Activated T-helper 1 cell treated with anti-CD3 and anti-CD28 coated beads, Interleukin-2, amount 50 U/mL, for 16 hours (primary cell): ENCODE data around the gene KLHL14.
"Not testable (repeated sequence)": the region's sequence is repeated elsewhere in the genome, so short reads cannot be mapped to it uniquely, and the experiment has no call there.

Experiments used
- DNase-seq, 2 donors: peaks; one replicate each; pipeline ENCODE4 v3.0.0-alpha.2; 2020; ENCODE audit warnings: low read depth in 1 of 2, low spot score in 1 of 2

Gene KLHL14, protein sequence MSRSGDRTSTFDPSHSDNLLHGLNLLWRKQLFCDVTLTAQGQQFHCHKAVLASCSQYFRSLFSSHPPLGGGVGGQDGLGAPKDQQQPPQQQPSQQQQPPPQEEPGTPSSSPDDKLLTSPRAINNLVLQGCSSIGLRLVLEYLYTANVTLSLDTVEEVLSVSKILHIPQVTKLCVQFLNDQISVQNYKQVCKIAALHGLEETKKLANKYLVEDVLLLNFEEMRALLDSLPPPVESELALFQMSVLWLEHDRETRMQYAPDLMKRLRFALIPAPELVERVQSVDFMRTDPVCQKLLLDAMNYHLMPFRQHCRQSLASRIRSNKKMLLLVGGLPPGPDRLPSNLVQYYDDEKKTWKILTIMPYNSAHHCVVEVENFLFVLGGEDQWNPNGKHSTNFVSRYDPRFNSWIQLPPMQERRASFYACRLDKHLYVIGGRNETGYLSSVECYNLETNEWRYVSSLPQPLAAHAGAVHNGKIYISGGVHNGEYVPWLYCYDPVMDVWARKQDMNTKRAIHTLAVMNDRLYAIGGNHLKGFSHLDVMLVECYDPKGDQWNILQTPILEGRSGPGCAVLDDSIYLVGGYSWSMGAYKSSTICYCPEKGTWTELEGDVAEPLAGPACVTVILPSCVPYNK

DNA sequence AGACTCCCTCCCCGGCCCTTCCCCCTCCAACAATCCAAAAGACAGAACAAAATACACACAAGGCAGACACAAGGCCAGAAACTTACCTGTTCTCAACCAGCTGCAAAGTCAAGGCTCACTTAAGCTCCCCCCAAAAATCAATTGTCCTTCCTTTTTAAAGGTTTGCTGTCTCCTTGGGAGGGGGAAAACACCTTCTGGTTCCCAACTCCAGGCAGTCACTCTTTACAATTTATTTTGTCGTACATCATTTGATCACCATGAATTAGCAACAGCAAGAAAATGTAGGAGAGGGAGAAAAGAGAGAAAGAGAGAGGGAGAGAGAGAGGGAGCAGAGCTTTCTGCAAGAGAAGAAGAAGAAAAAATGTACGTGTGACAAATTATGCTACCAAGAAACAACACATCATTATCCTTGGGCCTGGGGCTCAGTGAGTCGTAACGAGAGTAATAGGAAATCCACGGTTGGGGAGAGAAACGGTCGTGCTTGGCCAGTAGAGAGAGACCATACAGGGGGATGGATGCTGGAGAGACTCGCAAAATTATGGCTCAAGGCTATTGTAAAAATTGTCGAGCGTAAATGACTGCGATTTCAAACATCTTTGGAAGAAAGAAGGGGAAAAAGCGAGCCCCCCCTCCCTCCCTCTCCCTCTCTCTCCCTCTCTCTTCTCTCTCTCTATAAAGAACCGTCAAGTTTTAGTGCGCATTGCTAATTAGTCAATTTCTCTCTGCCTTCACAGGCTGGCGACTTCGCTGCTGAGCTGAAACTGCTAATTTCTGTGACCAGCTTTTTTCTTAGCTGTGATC lies at the start of gene KLHL14:
KLHL14 (minus strand) TSS at position 443 of the 801 bp plus-strand sequence. CDS start 2,432 bp downstream, outside the sequence.
- DNase-seq = no peak

DNA sequence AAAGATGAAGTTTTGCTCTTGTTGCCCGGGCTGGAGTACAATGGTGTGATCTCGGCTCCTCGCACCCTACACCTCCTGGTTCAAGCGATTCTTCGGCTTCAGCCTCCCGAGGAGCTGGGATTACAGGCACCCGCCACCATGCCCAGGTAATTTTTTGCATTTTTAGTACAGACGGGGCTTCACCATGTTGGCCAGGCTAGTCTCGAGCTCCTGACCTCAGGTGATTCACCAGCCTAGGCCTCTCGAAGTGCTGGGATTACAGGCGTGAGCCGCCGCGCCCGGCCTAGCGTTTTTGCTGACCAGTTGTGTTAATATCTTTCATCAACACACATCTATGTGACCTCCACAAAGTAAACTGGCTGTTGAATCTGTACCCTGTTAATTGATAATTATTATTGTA lies 49.4 kb upstream of the KLHL14 start:
- DNase-seq = no peak

DNA sequence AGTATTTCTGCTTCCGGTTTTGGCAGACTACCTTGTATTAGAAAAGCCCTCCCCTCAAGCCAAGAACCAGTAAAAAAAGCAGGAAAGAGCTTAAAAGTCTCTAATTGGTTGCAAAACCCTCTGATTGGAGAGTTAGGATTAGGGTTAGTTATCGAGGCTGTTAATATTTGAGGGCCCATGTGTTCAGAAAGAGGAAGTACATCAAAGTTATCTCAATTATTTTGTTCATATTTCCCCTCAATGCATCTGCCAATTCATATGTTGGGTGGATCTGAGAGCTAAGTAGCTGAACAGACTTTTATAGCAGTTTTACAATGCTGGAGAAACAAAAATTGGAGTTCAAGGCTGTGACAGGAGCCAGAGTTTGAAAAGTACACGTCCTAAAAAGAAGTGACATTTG lies 43.1 kb upstream of the KLHL14 start:
- DNase-seq = no peak

DNA sequence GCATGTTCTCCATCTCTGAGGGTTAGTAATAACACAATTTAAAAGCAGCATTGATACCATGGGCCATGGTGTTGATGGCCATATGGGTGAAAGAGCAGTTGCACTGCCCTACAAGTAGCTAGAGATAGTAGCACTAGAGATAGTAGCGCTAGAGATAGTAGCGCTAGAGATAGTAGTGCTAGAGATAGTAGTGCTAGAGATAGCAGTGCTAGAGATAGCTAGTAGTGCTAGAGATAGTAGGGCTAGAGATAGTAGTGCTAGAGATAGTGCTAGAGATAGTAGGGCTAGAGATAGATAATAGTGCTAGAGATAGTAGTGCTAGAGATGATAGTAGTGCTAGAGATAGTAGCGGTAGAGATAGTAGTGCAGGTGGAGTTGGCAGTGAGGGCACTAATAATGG lies 39.5 kb upstream of the KLHL14 start:
- DNase-seq = no peak

DNA sequence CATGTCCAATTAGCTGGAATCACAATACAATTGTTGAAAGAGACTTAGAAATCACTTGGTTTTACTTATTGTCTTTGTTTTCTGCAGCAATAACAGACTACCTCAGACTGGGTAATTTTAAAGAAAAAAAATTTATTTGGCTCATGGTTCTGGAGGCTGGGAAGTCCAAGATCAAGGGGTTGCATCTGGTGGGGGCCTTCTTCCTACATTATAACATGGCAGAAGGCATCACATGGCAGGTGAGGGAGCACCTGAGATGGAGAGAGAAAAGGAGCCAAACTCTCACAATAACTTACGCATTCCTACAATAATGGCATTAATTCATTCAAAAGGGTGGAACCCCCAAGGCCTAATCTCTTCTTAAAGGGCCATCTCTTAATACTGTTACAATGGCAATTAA lies 37.5 kb upstream of the KLHL14 start:
- DNase-seq = no peak

DNA sequence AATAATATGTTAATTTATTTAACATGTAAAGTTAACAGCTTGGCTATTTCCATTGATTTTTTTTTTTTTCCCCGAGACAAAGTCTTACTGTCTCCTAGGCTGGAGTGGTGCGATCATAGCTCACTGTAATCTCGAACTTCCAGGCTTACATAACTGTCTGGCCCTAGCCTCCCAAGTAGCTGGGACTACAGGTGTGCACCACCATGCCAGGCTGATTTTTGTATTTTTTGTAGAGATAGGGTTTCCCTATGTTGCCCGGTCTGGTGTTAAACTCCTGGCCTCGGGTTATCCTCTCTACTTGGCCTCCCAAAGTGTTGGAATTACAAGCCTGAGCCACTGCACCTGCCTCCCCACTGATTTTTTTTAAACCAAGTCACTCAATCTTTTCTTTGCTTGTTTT lies 32.5 kb upstream of the KLHL14 start:
- DNase-seq = no peak

DNA sequence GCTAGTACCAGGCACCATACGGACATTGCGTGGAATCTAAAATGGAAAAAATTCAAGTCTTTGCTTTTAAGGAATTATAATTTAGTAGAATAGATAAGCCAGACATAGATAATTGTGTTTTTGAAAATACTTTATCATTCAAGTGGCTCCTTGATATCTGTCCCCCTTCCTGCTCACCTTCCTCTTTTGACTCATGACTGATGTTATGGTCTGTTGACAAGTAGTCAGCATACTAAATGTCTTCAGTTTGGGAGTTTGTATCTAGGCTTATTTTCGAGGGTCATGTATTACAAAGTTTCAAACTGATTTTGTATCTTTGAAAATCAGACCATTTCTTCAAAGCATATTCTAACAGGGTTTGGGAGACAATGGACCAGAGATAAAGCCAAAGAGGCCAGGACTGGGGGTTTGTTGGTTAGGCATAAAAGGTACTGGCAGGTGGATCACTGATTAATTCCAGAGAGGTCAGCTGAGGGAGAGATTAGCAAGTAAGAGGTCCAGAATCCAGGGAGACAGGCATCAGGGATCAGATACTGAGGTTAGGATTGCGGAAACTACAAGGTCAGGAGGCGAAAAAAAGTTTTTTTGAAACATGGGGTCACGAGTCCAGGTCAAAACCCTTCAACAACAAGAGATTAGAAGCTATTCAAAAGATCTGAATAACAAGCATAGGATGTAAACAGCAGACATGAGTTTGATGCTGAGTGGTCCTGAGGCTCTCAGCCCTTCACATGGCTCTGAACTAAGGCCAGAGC lies 31.5 kb upstream of the KLHL14 start:
- DNase-seq = no peak

DNA sequence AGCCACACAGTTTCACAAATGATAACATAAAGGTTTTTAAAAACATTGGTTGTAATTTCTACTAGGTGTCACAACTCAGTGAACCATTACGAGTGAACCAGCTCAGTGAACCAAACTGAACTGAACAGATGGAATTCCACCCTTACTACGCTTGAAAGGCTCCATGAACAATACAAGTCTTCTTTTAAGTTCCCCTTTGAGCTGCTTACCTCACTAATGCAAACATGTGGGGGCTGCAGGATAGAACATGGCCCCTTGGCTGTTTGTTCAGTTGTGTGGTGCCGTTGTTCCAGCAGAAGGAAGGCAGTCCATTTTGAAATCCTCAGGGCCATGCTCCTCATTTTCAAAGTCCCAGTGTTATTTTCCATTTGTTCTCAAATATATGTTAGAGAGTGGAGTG lies 30.7 kb upstream of the KLHL14 start:
- DNase-seq = no peak

DNA sequence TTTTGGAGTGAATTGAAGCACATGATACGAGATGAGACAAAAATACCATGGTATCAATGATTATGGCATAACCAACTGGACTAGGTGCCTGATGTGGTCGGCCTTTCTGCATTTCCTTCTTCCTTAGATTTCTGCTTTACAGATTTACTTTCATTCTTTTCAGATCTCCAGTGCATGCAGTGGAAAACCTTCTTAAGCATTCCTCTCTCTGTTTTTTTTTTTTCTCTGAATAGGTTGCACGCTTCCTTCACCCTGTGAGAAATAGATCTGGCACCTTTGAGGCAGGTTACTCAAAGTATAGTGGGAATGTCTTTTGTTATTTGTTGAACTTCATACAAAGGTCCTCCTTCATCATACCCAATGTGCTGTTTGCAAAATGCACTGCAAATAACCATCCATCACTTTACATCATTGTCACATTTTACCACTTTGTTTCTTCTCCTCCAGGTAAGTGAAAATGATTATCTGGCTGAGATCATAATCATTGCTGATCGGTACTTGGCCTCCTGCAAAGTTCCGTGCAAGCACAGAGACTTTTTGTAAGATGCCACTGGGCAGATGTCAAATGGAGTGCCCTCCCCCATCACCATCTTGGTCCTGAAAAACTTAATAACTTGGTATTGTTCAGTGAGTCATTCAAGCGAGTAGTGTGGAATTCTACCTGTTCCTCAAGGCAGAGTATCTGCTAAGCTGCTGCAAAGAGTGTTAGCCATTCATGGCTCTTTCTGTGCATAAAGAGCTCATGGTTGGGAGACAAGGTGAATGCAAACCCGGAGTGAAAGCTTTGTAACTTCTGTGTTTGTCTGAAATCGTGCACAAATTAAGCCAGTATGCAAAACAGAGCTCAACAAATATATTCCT lies 30.0 kb upstream of the KLHL14 start:
- no peak for DNase-seq

DNA sequence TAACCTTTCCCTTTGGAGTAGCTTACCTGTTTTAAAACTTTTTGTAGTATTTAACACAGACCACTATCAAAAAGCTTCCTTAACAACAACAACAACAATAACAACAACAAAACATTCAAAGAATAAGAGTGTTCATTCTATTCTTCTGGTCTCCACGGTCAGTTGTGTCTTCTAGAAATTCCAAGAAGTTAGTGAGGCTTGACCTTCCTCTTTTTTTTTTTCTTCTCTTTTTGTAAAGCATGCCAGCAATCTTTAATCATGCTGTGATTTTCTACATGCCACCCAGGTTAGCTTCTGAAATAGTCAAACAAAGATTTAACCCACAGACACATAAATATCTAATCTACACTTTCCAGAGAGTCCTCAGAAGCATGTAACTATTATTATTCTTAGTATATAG lies 28.4 kb upstream of the KLHL14 start:
- DNase-seq = no peak

DNA sequence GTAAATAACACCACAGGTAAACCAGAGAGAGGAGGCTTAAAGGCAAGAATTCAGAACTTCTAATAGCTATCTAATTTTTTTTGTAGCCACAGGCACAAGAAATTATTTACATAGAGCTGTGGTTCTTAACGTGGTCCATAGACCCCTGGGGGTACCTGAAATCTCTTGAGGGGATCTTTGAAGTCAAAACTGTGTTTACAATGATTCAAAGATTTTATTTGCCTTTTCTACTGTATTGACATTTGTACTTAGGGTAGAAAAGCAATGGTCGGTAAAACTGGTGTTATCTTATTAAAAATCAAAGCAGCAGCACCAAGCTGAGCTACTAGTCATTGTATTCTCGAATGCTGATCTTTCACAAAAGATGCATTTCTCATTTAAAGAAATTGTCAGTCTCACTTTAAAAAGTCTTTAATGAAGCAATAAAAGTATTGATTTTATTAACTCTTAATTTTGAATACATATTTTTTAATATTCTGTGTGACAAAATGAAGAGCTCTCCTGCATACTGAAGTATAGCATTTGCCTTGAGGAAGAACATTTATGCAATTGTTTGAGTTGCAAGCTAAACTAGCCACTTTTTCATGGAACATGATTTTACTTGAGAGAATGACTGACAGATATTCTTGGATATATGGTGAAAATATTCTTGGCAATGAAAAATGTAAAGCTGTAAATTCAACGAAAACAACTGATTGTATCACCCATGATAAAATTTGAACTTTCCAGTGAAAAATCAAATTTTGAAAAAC lies 25.6 kb upstream of the KLHL14 start:
- no peak for DNase-seq

DNA sequence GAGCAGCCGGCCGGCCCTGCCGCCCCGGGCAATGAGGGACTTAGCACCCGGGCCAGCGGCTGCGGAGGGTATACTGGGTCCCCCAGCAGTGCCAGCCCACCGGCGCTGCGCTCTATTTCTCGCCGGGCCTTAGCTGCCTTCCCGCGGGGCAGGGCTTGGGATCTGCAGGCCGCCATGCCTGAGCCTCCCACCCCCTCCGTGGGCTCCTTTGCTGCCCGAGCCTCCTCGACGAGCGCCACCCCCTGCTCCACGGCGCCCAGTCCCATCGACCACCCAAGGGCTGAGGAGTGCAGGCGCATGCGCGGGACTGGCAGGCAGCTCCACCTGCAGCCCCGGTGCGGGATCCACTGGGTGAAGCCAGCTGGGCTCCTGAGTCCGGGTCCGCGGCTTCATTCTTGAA lies 21.8 kb upstream of the KLHL14 start:
- not testable (repeated sequence) for DNase-seq

DNA sequence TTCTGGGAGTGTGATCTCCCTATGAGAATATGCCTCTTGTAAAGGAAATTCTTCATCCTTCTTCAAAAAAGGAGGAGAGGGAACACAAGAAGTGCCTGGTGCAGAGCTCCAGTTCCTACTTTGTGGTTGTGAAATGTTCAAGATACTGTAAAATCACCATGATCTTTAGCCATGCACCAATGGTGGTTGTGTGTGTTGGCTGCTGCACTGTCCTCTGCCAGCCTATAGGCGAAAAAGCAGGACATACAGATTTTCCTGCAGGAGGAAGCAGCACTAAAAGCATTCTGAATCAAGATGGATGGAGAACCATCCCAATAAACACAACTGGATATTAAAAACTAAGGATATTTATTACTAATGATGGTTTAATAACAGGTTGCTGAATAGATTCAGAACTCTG lies 6.2 kb upstream of the KLHL14 start:
- DNase-seq = no peak

DNA sequence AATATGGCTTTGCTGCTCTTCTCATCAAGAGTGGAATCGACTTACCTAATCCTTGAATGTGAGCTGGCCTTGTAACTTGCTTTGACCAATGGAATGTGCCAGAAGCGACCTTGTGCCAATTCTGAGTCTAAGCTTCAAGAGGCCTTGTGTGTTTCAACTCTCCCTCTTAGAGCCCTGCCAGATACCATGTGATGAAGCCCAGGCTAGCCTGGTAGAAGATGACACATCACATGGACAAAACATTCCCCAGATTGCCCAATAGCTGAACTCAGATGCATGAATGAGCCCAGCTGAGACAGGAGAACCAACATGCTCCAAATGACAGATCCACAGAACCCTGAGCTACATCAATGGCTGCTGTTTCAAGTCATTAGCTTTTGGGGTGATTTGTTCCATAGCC lies 4.2 kb upstream of the KLHL14 start:
- DNase-seq = no peak

DNA sequence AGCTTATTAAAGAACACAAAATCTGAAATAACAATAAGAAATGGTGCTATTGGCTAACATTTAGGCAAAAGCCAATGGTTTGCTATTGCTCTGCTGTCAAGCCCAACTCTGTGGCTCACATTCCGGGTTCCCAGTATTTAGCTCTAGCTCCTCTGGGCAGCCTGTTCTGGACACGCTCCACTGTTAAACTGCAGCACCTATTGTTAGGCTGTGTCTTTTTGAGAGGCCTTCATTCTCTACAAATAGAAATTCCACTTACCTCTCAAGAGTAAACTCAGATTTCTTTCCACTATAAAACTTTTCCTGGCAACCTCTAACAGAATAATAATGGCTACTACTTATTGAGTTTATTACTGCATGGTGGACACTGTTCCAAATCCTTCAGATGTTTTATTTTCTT lies 3.7 kb upstream of the KLHL14 start:
- DNase-seq = no peak

DNA sequence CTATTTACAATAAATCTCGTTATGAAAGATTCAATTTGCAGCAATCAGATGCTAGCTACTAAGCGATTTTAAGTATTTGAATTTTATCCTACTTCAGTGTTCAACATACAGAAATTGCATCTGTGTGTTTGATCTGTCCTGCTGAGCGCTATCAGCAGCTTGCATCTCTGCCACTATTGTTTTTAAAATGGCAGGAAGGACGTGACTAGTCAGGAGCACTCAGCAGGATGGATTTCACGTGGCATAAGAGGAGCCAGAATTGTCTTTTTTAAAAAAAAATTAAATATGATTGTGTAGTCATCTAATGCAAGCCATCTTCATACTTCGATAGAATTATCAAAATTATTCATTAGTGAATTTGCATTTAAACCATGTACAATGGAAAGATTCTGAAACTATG lies 2.8 kb upstream of the KLHL14 start:
- no peak for DNase-seq

DNA sequence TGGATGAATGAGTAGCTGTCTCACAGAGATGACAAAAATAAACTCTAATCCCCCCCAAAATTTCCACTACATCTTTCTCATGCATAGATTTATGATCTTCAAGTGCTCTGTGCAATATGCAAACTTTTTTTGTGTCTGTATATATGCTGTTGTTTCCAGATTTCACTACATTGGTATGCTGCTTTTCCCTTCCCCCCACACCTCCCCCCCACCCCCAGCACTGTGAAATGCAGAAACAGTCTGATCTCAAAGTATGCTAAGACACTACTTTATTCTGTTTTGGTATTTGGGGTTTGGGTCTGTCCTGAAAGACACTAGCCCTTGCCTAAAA lies 524 bp upstream of the KLHL14 start:
- DNase-seq = no peak

DNA sequence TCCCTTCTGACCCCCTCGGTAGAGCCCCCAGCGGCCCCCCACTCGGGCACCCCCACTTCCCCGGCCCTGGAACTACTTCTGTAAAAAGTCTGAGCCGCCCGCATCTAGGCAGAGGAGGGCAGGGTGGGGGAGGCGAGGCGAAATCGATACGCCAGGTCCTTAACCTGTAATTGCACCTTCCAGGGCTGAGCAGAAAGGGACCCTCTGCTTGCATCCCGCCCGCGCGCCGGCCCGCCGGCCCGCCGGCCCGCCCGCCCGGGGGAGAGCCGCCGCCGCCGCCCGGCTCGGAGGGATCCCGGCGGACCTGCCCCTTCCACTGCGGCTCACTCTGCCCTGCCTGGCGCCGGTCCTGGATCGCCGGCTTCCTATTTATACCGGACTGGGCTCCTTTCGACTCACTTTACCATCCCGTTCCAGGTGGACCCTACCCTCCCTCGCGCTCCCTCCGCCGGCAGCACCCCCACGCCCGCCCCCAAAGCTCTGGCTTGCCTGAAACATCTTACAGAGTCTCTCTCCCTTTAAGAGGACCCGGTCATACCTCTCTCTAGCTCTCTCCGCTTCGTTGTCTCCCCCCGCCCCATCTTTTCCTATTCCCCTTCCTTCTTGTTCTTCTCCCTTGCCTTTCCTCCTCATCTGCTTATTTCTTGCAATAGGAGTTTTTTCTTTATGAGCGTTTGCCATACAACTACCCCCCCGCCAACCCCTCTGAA lies 797 bp downstream of the KLHL14 start:
- no peak for DNase-seq

DNA sequence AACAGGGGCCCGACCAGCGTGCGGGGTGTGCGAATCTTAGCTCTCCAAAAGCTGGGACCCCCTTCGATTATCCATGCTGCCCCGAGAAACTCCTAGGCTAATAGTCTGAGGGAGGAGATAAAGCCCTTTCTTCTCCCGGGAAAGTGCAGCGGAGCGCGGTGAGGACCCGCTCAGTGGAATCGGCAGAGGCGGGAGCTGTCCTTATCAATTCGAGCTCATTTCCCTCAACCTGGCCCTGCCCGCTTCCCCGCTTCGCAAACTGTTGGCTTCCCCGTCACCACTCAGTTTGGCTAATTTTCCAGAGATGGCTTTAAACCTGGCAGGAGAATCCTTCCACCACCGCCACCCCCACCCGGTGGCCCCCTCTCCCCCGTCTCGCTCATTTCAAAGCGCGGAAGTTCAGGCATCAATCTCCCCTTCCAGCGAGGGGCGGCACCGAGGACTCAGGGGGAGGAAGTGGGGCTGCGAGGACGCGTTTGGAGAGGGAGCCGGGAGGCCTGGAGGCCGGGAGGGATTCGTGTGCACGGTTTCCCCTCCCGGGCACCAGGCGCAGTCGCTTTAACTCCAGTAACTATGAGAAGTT lies 1.6 kb downstream of the KLHL14 start:
- DNase-seq = no peak
